Ascending aorta (tissue), 2 donors: ENCODE measurements around the gene FGD2. TPM values are rescaled to one million over a fixed set of nuclear protein-coding genes. Genes with fewer than 3 reads are reported as not detected.
"Not testable (repeated sequence)": the region's sequence is repeated elsewhere in the genome, so short reads cannot be mapped to it uniquely, and the experiment has no call there.

Experiments
- DNase-seq, 2 donors: peaks; one replicate each; pipeline ENCODE4 v3.0.0-alpha.2; 2019; ENCODE audit warnings: low spot score in 2 of 2
- H3K27ac ChIP-seq, 2 donors: fragments of 200-600 bp; sonication (generic); one replicate each; pipeline ENCODE4 v1.5.1; 2016 to 2017; ENCODE audit warnings: mild to moderate bottlenecking in 1 of 2
- H3K27me3 ChIP-seq: fragments of 200-600 bp; sonication (generic); one replicate; pipeline ENCODE4 v1.5.1; 2017
- H3K36me3 ChIP-seq, 2 donors: fragments of 200-600 bp; sonication (generic); one replicate each; pipeline ENCODE4 v1.5.1; 2016
- H3K4me1 ChIP-seq, 2 donors: fragments of 200-600 bp; sonication (generic); one replicate each; pipeline ENCODE4 v1.5.1; 2016 to 2017; ENCODE audit warnings: mild to moderate bottlenecking in 1 of 2
- H3K4me3 ChIP-seq, 2 donors: fragments of 200-600 bp; sonication (generic); one replicate each; pipeline ENCODE4 v1.5.1; 2016 to 2017; ENCODE audit warnings: mild to moderate bottlenecking in 1 of 2
- H3K9me3 ChIP-seq, 2 donors: fragments of 200-600 bp; sonication (generic); one replicate each; pipeline ENCODE4 v1.5.1; 2016
- CTCF ChIP-seq, 3 experiments: fragments of 200-600 bp in 2 of 3; fragments of 450-650 bp in 1 of 3; sonication (generic) in 2 of 3; IDR thresholded peaks; one replicate each; pipeline ENCODE4 v1.5.1; 2016 to 2019; ENCODE audit warnings: antibody characterized with exemption in 3 of 3, mild to moderate bottlenecking in 1 of 3, moderate library complexity in 1 of 3
- intact Hi-C: fragments of 100-400 bp; cut with DNase I; formaldehyde crosslinking; loops from one replicate; pipeline ENCODE4 v1.15.1; 2023
- total RNA-seq: library from RNA; depleted of rRNA; stranded (reverse); fragments of >200 nt; gene quantifications from one replicate; pipeline ENCODE4 v1.1.0, GENCODE V29; 2016

Gene FGD2
- total RNA-seq, 1 donor from 2014 or later, result 49.4 TPM

- no peak overlapping the region for H3K27ac ChIP-seq
- H3K4me1 ChIP-seq, result no peaks in the 10 kb centered on the region
- no peak for DNase-seq
- H3K9me3 ChIP-seq, result no peaks in the 10 kb centered on the region
- no peaks in the 10 kb centered on the region for H3K27me3 ChIP-seq
- H3K36me3 ChIP-seq, result no peaks in the 10 kb centered on the region
- H3K4me3 ChIP-seq, result no peak overlapping the region
- TF ChIP-seq CTCF (IDR thresholded peaks at IDR 0.05), result no peak
- intact Hi-C loops, result no loop called here
These were observed 36.7 kb downstream of the FGD2 start for GRCh38 chr6:37042150-37042549.

- H3K27me3 ChIP-seq, H3K9me3 ChIP-seq, H3K4me3 ChIP-seq, H3K4me1 ChIP-seq, H3K27ac ChIP-seq, intact Hi-C loops, H3K36me3 ChIP-seq, DNase-seq: not testable (repeated sequence)
These were observed 37.6 kb downstream of the FGD2 start for GRCh38 chr6:37043091-37043490.

- Histone ChIP-seq H3K9me3 (no peaks in the 10 kb centered on the region), H3K27me3 (no peaks in the 10 kb centered on the region), H3K27ac (no peak overlapping the region), H3K36me3 (no peaks in the 10 kb centered on the region), H3K4me1 (peaks cover 0 to 6% of the 10 kb centered on the region in 2 donors), H3K4me3 (no peak overlapping the region)
- no peak for DNase-seq
- TF ChIP-seq CTCF (IDR thresholded peaks at IDR 0.05), result no peak
- intact Hi-C loops, result no loop called here
These were observed 41.9 kb downstream of the FGD2 start for GRCh38 chr6:37047346-37047688.

GRCh38 chr6:37047689-37048402, 42.4 kb downstream of the FGD2 start:
- no peaks in the 10 kb centered on the region for H3K9me3 ChIP-seq
- peaks cover 0 to 6% of the 10 kb centered on the region in 2 donors for H3K4me1 ChIP-seq
- no peak for DNase-seq
- no peaks in the 10 kb centered on the region for H3K36me3 ChIP-seq
- H3K4me3 ChIP-seq, result no peak overlapping the region
- no peaks in the 10 kb centered on the region for H3K27me3 ChIP-seq
- intact Hi-C loops, result no loop called here
- TF ChIP-seq CTCF (IDR thresholded peaks at IDR 0.05), result no peak
- H3K27ac ChIP-seq, result no peak overlapping the region

- intact Hi-C loops, result no loop called here
These were observed 43.0 kb downstream of the FGD2 start for GRCh38 chr6:37048403-37048850.

More at GRCh38 chr6:37048403-37048850, 43.0 kb downstream of the FGD2 start:
- Histone ChIP-seq H3K9me3 (no peaks in the 10 kb centered on the region), H3K27me3 (no peaks in the 10 kb centered on the region), H3K36me3 (no peaks in the 10 kb centered on the region), H3K27ac (no peak overlapping the region), H3K4me3 (no peak overlapping the region), H3K4me1 (peaks cover 0 to 6% of the 10 kb centered on the region in 2 donors)
- no peak for TF ChIP-seq CTCF (IDR thresholded peaks at IDR 0.05)
- DNase-seq, result peak in 1 of 2 donors; percentile 25
